ENCODE results near the gene PYCR2. TPM values are rescaled to one million over a fixed set of nuclear protein-coding genes. Genes with fewer than 3 reads are reported as not detected.

Gene PYCR2
- total RNA-seq, 1 donor from 2014 or later = 64.0 TPM

- H3K4me1 ChIP-seq = peaks cover 66% of the 10 kb centered on the region
- no peaks in the 10 kb centered on the region for H3K36me3 ChIP-seq
- H3K27me3 ChIP-seq (ENCODE audit: low read depth) = no peaks in the 10 kb centered on the region
- peak; percentile 66 for TF ChIP-seq CTCF (IDR thresholded peaks at IDR 0.05; ENCODE audit: borderline replicate concordance)
- intact Hi-C loops (cut with micrococcal nuclease) = no loop called here
- peak within 1 kb of the TSS; percentile 94 for H3K27ac ChIP-seq (replicated peaks)
- H3K4me3 ChIP-seq = peak within 1 kb of the TSS; percentile 96
- DNase-seq = peak; percentile 96
- no peaks in the 10 kb centered on the region for H3K9me3 ChIP-seq (replicated peaks)
Measured at GRCh38 chr1:225881959-225882693, 41.9 kb downstream of the PYCR2 start, which contains the start of gene TMEM63A. Gene TMEM63A, minus strand, starts transcription at chr1:225882380. Its CDS starts 4,800 bp downstream, at chr1:225877580.

- Histone ChIP-seq H3K27ac (replicated peaks) (peak overlapping the region; percentile 94), H3K27me3 (ENCODE audit: low read depth) (no peaks in the 10 kb centered on the region), H3K36me3 (peaks cover 7% of the 10 kb centered on the region), H3K4me1 (peaks cover 73% of the 10 kb centered on the region), H3K9me3 (replicated peaks) (no peaks in the 10 kb centered on the region), H3K4me3 (peak overlapping the region; percentile 96)
- DNase-seq = peak; percentile 61
- TF ChIP-seq CTCF (IDR thresholded peaks at IDR 0.05; ENCODE audit: borderline replicate concordance) = no peak
- intact Hi-C loops (cut with micrococcal nuclease) = no loop called here
Measured at GRCh38 chr1:225881081-225881958, 42.7 kb downstream of the PYCR2 start.

- peak overlapping the region; percentile 94 for H3K27ac ChIP-seq (replicated peaks)
- H3K4me3 ChIP-seq = peak overlapping the region; percentile 96
- intact Hi-C loops (cut with micrococcal nuclease) = no loop called here
- no peak for TF ChIP-seq CTCF (IDR thresholded peaks at IDR 0.05; ENCODE audit: borderline replicate concordance)
- no peaks in the 10 kb centered on the region for H3K27me3 ChIP-seq (ENCODE audit: low read depth)
- DNase-seq = no peak
- no peaks in the 10 kb centered on the region for H3K9me3 ChIP-seq (replicated peaks)
- H3K36me3 ChIP-seq = peaks cover 12% of the 10 kb centered on the region
- H3K4me1 ChIP-seq = peaks cover 77% of the 10 kb centered on the region
Measured at GRCh38 chr1:225880636-225881035, 43.4 kb downstream of the PYCR2 start.

GRCh38 chr1:225880222-225880588, 43.8 kb downstream of the PYCR2 start:
- Histone ChIP-seq H3K4me3 (peak overlapping the region; percentile 96), H3K9me3 (replicated peaks) (no peaks in the 10 kb centered on the region), H3K36me3 (peaks cover 16% of the 10 kb centered on the region), H3K27ac (replicated peaks) (peak overlapping the region; percentile 94), H3K4me1 (peaks cover 77% of the 10 kb centered on the region), H3K27me3 (ENCODE audit: low read depth) (no peaks in the 10 kb centered on the region)
- intact Hi-C loops (cut with micrococcal nuclease) = no loop called here
- TF ChIP-seq CTCF (IDR thresholded peaks at IDR 0.05; ENCODE audit: borderline replicate concordance) = no peak
- peak; percentile 45 for DNase-seq

GRCh38 chr1:225879521-225880221, 44.4 kb downstream of the PYCR2 start:
- intact Hi-C loops (cut with micrococcal nuclease) = no loop called here
- Histone ChIP-seq H3K27ac (replicated peaks) (peak overlapping the region; percentile 94), H3K36me3 (peaks cover 21% of the 10 kb centered on the region), H3K4me3 (peak overlapping the region; percentile 96), H3K4me1 (peaks cover 77% of the 10 kb centered on the region), H3K9me3 (replicated peaks) (no peaks in the 10 kb centered on the region), H3K27me3 (ENCODE audit: low read depth) (no peaks in the 10 kb centered on the region)
- no peak for DNase-seq
- TF ChIP-seq CTCF (IDR thresholded peaks at IDR 0.05; ENCODE audit: borderline replicate concordance) = no peak
